ENCODE results near the gene TAF11.
"Not testable (repeated sequence)": the region's sequence is repeated elsewhere in the genome, so short reads cannot be mapped to it uniquely, and the experiment has no call there.

TAF11 gene

DNA sequence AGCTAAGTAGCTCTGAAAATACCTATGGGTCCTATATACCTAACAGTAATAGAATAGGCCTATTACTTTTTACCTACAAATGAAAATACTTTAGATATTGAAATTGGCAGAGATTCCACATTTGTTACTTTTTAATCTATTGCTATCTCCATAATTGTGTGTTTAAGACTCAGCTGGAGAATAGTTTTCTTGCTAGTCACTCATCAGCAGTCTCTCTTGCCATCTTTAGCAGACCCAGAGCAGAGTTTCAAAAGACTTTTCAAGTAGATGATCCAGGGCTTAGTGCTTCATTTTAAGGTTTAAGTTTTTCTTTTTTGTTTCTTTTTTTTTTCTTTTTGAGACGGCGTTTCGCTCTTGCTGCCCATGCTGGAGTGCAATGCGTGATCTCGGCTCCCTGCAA is 14.1 kb upstream of the TAF11 start:
- DNase-seq = no peak

DNA sequence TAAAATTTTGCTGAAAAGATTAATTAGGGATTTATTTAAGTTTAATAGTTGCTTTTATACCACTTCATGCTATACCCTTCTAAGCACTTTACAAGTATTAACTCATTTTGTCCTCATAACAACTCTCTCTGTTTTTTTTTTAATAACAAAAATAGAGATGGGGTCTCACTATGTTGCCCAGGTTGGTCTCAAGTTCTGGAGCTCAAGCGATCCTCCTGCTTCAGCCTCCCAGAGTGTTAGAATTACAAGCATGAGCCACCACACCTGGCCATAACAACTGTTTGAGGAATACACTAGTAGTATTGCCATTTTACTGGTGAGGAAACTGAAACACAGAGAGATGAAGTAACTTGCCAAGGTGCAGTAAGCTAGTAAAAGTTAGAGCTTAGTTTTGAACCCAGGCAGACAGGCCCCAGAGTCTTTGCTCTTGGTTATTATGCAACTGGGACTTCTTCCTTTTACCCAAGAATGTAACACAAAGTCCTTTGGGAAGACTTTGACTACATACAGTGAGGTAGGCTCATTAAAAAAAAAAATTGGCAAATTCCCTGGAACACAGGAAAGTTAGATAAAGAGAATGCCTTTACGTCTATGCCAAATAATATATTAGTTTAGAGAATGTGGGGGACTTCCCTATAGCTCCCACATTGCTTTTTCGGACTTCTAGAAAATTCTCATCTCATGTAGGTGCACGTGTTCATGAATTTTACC is 12.6 kb upstream of the TAF11 start:
- DNase-seq = no peak

DNA sequence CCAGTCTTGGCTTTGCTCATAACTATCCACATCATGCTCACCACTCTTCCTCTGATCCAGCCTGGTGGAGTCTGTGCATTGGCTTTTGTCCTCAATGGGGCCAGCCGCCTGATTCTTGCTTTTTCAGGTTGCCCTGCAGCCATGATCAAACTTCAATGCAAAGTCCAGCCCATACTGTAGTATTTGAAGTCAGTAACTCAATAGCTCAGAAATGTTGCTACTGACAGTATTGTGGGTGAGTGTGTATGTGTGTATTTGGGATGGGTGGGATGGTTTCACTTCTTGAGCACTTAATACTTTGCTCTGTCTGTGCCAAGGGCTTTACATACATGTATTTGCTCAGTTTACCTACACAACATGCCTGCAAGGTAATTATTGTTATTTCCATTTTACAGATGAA is 11.9 kb upstream of the TAF11 start:
- DNase-seq = not testable (repeated sequence)

DNA sequence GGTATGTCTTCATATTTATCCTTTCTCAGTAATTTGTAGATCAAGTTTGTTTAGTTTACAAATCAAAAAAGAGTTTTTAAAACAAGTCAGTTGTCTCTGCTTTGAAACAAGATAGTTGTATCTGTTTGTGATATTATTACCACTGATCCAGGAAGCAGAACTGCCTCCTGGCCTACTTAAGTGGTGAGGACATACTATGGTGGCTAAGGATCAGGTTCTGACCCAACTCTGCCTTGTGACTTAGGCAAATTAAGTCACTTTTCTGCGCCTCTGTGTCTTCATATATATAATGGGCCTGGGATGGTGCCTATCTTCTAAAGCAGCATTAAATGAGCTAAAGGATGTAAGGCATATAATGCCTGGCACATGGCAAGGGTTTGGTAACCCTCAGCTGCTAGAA is 9.9 kb upstream of the TAF11 start:
- DNase-seq = no peak

DNA sequence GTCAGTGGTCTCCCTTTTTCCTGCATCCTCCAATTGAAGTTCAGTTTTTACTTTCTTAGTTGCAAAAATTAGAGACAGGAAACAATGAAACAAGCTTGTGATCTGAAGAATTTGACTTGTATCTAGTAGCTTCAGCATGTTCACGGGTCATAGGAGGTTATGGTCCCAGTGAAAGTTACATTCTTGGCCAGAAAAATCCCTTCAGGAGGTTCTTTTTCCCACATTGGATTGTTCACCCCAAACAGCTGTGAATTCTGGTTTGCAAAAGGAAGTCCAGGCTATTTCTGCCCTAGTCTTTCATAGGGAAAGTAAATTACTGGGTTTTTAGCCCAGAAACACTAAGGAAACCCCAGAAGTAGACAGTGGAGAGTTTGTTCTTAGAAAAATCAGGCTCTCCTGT is 9.3 kb upstream of the TAF11 start:
- no peak for DNase-seq

DNA sequence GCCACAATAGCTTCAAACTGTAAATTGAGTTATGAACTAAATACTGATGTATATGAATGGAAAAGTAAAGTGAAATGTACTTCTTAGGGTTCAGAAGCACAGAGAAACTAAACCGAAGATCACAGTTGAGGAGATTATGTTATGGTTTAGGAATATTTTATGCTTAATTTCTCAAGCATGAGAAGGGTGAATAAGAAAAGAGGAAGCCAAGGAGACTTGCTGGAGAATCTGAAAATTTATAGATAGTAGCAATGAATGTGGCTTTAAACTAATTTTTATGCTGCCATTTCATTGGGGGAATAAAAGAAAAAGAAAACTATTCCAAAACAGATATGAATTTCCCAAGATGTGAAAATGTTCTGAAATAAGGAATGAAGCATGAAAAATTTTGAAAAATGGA is 6.9 kb upstream of the TAF11 start:
- no peak for DNase-seq

DNA sequence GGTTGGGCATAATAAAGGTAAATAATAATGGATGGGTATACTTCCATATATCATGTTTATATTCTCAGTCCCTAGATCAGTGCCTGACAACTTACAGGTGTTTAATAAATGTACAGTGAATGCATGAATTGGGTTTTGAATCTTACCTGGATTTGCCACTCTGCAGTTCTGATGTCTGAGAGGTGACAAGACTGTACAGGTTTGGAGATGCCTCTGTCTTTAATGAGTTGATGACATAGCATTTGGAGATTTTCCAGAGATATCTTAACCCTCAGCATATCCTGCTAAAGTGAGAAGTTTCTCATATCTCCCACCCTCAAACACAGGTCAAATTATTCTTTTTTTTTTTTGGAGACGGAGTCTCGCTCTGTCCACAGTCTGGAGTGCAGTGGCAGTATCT is 3.5 kb upstream of the TAF11 start:
- no peak for DNase-seq

DNA sequence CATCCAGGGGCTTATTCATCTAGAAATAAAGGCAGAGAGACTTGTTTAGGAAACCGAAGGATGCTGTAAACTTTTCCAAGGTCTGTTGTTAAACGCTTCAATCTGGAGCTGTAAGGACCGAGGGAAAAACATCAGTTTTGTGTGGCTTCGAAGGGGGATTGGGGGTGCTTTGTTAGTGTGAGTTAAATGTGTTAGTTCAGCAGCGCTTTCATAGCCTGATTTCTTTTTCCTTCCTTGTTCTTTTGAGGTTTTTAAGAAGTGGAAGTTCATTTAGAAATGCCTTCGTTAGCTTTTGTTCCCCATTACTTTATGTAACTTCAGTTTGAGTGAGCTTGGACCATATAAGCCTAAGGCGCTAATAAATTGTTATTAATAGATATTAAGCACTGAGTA is 2.7 kb upstream of the TAF11 start:
- no peak for DNase-seq

DNA sequence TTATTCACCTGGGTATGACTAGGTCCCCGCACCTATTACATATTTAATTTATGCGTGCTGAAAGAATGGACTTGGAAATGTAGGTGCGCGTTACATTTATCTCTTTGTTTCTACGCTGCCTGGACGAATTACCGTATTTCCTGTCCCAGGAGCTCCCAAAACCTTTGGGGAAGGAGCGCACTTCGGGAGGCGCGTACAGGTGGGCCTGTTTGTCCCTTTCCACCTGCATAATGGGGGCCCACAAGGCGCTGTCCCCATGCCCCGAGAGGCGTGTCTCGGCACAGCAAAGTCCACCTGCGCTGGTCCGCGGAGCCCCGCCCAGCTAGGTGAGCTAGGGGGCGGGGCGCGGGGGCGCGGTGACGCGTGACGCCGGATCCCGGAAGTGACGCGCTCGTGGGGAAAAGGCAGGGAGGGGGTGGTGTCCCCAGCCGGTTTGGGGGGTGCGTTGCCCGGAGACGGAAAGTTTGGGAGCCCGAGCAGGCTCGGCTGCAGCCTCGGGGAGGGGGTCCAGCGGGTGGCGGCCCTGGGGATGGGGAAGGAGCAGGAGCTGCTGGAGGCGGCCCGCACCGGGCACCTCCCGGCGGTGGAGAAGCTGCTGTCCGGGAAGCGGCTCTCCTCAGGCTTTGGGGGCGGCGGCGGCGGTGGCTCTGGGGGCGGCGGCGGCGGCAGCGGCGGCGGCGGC is 1.2 kb upstream of the TAF11 start, which contains the start of gene ANKS1A:
ANKS1A (plus strand) TSS at position 382 of the 682 bp plus-strand sequence; CDS start at position 530, 148 bp downstream.
- peak; percentile 88 for DNase-seq

DNA sequence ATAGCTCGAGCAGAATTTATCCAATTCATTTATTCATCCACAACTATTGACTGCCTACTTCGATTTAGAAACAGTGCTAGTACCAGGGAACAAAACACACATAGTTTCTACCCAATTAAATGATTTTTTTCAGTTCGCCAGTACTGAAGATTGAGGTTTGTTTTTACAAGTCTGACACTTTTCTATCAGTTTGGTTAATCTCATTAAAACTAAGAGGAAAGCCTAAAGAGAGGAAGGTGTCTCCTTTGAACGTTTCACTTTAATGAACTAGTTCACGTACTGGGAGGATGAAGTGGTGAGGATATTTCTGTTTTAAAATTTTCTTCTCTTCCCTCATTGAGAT is 643 bp upstream of the TAF11 start:
- no peak for DNase-seq

DNA sequence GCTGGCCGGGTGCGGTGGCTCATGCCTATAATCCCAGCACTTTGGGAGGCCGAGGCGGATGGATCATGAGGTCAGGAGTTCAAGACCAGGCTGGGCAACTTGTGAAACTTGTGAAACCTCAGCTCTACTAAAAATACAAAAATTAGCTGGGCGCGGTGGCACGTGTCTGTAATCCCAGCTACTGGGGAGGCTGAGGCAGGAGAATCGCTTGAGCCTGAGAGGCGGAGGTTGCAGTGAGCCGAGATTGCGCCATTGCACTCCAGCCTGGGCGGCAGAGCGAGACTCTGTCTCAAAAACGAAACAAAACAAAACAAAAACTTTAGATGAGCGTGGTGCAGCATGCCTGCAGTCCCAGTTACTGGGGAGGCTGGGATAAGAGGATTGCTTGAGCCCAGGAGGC is 2.0 kb downstream of the TAF11 start:
- DNase-seq = not testable (repeated sequence)

DNA sequence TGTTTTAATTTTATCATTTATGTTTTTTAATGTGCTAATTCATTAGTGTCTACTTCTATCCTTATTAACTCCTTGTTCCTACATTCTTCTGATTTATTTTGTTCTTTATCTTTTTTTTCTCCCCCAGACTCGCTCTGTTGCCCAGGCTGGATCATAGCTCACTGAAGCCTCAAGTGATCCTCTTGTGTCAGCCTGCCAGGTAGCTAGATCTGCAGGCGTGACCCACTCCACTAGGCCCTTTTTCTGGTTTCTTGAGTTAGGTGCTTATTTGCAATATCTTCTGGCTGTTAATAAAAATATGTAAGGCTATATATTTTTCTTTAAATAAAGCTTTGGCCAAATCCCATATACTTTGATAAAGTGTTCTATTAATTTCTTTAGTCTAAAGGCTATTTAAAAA is 2.8 kb downstream of the TAF11 start:
- no peak for DNase-seq

DNA sequence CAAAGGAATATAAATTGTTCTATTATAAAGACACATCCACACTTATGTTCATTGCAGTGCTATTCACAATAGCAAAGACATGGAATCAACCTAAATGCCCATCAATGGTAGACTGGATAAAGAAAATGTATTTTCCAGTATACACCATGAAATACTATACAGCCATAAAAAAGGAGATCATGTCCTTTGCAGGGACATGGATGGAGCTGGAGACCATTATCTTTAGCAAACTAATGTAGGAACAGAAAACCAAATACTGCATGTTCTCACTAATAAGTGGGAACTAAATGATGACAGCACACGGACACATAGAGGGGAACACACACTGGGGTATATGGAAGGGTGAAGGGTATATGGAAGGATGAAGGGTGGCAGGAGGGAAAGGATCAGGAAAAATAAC is 3.8 kb downstream of the TAF11 start:
- not testable (repeated sequence) for DNase-seq

DNA sequence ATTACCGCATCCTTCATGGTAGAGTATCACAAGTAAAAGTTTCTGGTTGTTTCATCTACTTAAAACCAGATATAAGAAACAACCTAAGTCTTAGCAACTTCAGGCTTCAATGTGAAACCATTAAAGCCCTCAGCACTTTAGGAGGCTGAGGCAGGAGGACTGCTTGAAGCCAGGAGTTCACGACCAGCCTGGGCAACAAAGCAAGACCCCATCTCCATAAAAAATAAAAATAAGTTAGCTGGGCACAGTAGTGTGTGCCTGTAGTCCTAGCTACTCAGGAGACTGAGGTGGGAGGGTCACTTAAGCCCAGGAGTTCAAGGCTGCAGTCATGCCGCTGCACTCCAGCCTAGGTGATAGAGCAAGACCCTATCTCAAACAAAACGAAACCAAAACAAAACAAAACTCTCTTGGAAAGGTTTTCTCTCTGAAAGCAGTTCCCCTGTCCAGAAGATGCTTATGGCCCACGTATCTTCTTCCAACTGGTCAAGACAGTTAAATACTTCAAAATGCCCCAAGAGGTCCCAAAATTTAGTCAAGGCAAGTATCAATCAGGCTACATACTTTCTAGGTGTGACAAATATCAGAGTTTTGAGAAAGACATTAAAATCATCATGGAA is 9.9 kb downstream of the TAF11 start:
- no peak for DNase-seq

DNA sequence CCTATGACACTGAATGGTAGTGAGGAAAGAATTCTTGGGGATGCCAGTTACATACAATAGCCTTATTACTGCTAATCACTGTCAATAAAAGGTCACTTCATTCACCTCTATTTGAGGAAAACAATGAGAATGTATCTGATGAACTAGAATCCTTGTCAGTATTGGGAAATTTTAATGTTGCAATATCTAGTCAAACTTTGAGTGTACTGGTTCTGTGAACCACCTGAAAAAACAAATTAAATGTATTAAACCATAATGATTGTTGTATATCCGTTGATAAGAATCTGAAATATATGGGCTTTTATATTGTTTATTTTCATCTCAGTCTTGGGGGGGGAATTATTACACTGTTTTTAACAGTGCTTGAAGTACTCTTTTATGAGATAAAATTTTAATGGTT is 10.6 kb downstream of the TAF11 start:
- DNase-seq = no peak

DNA sequence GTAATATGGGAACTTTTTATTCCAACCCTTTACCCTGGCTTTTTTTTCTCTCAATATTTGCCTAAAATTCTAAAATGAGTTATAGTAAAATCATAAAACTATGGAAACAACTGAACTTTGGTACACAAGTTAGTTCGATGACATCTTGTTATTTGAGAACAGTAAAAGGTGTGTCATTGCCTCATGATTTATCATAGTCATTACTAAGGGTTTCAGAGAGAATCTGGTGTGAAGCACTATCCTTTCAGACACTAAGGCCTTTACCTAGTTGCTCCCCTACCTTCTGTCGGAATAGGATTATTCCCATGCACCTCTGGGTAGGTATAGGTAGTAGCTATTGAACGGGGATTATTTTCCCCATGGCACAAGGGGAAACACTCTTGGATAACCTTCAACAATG is 11.4 kb downstream of the TAF11 start:
- no peak for DNase-seq

DNA sequence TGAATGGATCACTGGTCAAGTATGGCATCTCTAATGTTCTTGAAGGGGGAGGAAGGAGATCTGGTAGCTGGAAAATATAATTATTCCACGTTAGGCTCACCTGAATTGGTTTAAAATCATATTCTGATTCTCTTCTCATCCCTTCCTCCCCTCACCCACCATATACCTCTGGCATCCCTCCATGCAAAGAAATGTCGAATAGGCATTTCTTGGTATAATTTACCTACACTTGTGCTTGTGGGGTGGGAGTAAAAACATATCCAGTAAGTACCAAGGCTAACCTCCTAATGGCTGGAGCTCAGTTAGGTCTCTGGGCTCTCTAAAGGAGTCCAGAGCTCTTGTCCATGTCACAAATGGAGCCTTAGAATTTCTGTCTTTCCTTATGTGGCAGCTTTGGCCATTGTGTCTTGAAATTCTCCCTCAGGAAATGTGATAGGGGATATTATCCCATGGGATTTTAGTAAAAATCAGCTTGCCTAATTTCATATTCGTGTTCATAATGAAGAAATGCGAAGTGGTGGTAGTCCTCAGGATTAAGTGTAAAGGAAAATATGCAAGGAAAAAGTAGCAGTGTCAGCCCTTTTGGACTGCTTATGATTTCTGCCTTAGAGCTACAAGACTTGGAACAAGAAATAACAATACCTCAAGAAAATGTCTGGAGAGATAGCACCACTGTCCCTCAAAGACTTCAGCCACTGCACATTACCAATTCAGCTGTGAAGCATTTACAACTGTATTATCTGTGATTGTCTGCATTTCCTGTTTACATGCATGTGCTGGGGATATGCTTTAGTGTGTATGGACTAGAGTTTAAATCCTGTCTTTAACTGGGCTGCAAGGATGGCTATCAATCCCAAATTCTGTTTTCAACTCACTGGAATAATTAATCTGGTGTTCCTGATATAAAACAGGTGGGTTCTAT is 12.3 kb downstream of the TAF11 start:
- no peak for DNase-seq

DNA sequence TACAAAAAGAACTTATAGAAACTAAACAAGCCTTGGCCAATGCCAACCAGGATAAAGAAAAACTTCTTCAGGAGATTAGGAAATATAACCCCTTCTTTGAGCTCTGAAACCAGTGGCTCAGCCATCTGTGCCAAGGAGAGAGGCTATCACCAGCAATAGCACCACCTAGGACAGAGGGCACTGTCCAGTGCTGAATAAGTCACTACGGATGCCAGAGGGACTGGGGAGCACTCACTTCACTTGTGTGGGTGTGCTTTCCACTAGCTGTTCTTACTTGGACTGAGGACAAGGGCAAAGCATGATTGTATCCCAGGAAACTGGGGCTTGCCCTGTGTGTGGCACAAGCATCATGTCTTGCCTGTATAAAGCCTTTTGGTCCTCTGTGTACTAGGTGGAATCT is 15.5 kb downstream of the TAF11 start:
- DNase-seq = no peak

DNA sequence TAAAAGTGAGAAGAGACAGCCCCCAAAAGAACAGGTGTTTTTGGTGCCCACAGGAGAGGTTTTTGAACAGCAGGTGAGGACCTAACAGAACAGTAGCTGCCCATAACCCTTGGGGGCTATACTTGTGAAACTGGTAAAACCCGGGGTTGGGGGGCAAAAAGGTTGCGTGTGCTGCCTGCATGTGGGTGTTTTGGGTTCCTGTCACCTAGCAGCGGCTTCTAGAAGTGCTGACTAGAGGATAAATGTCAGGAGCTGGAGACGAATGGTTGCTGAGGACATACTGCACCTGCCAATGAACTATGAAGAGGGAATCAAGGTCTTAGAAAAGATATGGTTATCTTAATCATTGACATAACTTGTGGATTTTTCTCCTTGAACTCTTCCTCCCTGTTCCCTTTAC is 16.0 kb downstream of the TAF11 start:
- DNase-seq = no peak

DNA sequence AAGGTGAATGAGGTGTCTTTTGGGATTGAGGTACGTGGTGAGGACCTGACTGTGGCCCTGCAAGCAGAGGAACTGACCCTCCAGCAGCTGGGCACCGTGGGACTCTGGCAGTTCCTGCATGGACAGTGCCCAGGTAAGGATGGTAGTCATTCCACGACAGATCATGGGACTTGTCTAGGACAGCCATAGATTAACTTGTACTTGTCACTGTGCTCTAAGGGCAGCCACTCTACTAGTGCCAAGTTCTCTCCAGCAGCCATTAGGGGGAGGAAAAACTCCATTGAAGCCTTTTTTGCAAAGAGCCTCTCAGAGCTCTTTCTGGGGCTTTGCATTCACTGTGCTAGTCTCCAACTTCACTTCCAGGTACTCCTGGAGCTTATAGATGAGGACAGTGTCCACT is 20.4 kb downstream of the TAF11 start:
- no peak for DNase-seq

DNA sequence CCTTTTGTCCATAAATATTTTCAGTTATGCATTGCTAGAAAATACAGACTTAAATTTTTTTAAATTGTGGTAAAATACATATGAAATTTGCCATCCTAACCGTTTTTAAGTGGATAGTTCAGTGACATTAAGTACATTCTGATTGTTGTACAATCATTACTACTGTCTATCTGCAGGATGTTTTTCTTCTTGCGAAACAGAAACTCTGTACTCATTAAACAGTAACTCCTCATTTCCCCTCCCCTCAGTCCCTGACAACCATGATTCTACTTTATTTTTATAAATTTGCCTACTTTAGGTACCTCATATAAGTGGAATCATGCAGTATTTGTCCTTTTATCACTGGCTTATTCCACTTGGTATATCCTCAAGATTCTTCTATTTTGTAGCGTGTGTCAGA is 21.3 kb downstream of the TAF11 start:
- no peak for DNase-seq

DNA sequence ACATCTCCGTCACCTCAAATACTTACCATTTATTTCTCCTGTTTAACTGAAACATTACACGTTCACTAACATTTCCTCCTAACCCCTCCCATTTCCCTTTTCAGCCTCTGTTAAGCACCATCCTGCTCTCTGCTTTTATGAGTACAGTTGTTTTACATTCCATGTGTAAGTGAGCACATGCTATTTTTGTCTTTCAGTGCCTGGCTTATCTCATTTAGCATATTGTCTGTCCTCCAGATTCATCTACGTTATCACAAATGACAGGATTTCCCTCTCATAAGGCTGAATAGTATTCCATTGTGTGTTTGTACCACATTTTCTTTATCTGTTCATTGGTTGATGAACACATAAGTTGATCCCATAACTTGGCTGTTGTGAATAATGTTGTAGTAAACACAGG is 22.7 kb downstream of the TAF11 start:
- no peak for DNase-seq

DNA sequence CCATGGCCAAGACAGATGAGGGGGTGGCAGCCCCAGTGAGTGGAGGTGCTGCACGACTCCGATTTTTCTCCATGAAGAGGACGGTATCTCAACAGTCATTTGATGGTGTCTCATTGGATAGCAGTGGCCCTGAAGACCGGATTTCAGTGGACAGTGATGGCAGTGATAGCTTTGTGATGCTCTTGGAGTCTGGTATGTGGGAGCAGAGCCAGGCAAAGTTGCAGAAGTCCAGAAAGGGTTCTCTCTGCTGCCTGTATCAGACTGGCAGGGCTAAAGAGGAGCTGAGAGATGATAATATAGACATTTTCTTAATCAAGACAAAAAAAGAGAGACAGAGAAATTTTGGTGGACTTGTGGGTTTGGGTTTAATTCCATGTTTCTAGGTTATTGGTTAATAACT is 23.8 kb downstream of the TAF11 start:
- no peak for DNase-seq

Measured in retina (tissue), 1 donor.